ENCODE measurements around the gene IFNGR1. TPM values are rescaled to one million over a fixed set of nuclear protein-coding genes. Genes with fewer than 3 reads are reported as not detected.
"Not testable (repeated sequence)": the region's sequence is repeated elsewhere in the genome, so short reads cannot be mapped to it uniquely, and the experiment has no call there.

IFNGR1 gene
- total RNA-seq, 2 donors from 2014 or later: 128 to 158 TPM

- intact Hi-C loops (cut with DNase I): loop anchor here in 1 of 2 donors (5.0 kb wide), 1 partner anchor 95 kb away; no protein-coding TSS in a partner anchor
These were observed 2.2 kb downstream of the IFNGR1 start for GRCh38 chr6:137216875-137217553.

GRCh38 chr6:137216106-137216505, 3.1 kb downstream of the IFNGR1 start:
- intact Hi-C loops (cut with DNase I): loop anchor here in 1 of 2 donors (5.0 kb wide), 1 partner anchor 96 kb away; no protein-coding TSS in a partner anchor
- no peak for DNase-seq
- ATAC-seq: no peak

More at GRCh38 chr6:137216875-137217553, 2.2 kb downstream of the IFNGR1 start:
- DNase-seq (no peak), ATAC-seq (no peak)

GRCh38 chr6:137215630-137216029, 3.6 kb downstream of the IFNGR1 start:
- DNase-seq, ATAC-seq: not testable (repeated sequence)
- intact Hi-C loops (cut with DNase I): loop anchor here in 1 of 2 donors (5.0 kb wide), 1 partner anchor 97 kb away; no protein-coding TSS in a partner anchor

- no peak for ATAC-seq
- intact Hi-C loops (cut with DNase I): loop anchor here in 1 of 2 donors (5.0 kb wide), 1 partner anchor 97 kb away; no protein-coding TSS in a partner anchor
- no peak for DNase-seq
These were observed 4.3 kb downstream of the IFNGR1 start for GRCh38 chr6:137214931-137215330.

DNA sequence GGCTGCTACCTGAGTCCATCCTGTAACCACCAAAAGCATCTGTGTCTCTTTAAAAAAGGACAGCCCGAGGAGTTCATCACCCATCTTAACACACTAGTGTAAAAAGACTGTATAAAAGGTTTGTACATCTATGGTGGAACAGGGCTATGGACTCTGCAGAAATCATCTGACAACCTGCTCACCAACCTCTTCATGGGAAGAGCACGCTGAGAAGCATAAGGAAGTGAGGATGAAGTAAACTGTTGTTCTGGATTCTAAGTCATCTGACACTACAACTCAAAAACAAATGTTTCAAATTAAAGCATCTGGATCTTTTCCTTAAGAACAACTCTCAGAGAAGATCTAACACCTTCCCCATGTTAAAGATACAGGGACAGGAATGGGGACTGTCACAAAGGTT, 5.4 kb downstream of the IFNGR1 start:
- intact Hi-C loops (cut with DNase I): no loop called here
- ATAC-seq: no peak
- DNase-seq: no peak

- intact Hi-C loops (cut with DNase I): no loop called here
- DNase-seq (no peak), ATAC-seq (peak in 1 of 2 donors; percentile 8)
These were observed 5.8 kb downstream of the IFNGR1 start for GRCh38 chr6:137213331-137213740.

- intact Hi-C loops (cut with DNase I): no loop called here
- DNase-seq: no peak
- ATAC-seq: no peak
These were observed 7.3 kb downstream of the IFNGR1 start for GRCh38 chr6:137211910-137212309.

- intact Hi-C loops (cut with DNase I): no loop called here
- no peak for DNase-seq
- peak; percentile 66 to 78 for ATAC-seq
These were observed 8.3 kb downstream of the IFNGR1 start for GRCh38 chr6:137210903-137211302.

DNA sequence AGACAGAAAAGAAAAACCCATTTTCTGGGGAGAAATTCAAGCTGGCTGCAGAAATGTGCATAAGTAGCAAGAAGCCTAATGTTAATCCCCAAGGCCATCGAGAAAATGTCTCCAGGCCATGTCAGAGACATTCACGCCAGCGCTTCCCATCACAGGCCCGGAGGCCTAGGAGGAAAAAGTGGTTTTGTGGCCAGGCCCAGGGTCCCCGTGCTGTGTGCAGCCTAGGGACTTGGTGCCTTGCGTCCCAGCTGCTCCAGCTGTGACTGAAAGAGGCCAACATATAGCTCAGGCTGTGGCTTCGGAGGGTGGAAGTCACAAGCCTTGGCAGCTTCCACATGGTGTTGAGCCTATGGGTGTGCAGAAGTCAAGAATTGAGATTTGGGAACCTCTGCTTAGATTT, 10.9 kb downstream of the IFNGR1 start:
- intact Hi-C loops (cut with DNase I): no loop called here
- ATAC-seq (no peak), DNase-seq (no peak)

DNA sequence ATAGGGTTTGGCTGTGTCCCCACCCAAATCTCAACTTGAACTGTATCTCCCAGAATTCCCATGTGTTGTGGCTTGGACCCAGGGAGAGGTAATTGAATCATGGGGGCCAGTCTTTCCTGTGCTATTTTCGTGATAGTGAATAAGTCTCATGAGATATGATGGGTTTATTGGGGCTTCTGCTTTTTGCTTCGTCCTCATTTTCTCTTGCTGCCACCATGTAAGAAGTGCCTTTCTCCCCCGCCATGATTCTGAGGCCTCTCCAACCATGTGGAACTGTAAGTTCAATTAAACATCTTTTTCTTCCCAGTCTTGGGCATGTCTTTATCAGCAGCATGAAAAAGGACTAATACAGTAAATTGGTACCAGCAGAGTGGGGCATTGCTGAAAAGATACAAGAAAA, 11.7 kb downstream of the IFNGR1 start:
- ATAC-seq; intact Hi-C loops (cut with DNase I); DNase-seq: not testable (repeated sequence)

GRCh38 chr6:137206577-137206976, 12.6 kb downstream of the IFNGR1 start:
- ATAC-seq: no peak
- intact Hi-C loops (cut with DNase I): no loop called here

DNA sequence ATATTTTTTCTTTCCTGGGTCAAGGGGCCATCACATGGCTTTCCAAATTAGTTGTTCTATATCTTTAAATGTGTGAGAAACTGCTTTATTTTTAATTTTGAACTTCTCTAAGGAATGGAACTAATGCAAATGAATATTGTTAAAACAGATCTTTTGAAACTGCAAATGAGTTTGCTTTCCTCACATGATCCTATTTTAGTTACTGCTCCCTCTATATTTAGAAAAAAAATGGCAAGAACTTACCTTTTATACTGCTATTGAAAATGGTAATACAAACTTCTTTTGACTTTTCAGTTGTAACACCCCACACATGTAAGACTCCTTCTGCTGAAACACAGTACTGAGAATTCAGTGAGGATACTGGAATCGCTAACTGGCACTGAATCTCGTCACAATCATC, 15.9 kb downstream of the IFNGR1 start:
- intact Hi-C loops (cut with DNase I): loop anchor here in 1 of 2 donors (5.0 kb wide), 1 partner anchor 106 kb away; no protein-coding TSS in a partner anchor
- ATAC-seq (no peak), DNase-seq (no peak)

More at GRCh38 chr6:137206577-137206976, 12.6 kb downstream of the IFNGR1 start:
- DNase-seq: no peak

DNA sequence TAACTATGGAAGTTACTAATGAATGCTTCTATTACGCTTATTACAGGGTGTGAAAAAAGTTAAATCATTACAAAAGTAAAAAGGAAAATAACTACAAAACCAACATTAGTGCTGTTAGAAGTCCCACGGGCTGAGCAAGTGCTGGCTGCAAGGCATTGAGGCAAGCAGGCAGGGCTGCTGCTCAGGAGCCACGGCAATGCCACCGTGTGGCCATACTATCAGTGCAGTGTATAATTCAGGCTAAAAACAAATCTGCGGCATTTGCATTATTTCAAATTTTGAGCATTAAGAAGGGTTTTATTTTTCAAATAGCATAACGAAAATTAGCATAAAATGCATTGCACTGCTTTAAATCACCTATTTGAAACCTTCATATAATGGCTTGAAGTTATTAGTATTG, 17.1 kb downstream of the IFNGR1 start:
- peak; percentile 70 to 89 for ATAC-seq
- intact Hi-C loops (cut with DNase I): loop anchor here in 1 of 2 donors (5.0 kb wide), 1 partner anchor 105 kb away; no protein-coding TSS in a partner anchor
- DNase-seq: no peak

DNA sequence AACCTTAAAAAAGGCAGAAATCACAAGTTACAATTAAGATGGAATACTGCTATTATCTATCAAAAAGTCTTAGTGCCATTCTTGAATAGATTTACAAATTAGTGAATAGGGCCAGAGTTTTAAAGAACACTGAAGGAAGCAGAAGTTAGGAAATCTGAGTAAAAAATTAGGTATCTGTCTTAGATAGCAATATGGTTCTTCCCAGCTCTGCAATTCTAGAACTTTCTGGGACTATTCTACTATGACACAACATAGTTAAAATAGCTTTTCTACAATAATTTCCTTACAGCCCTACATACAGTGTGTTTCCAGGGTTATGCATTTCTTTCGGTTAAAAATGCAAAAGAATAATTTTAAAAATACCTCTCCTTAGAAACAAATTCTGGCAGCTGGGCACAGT, 18.2 kb downstream of the IFNGR1 start:
- intact Hi-C loops (cut with DNase I): loop anchor here in 1 of 2 donors (5.0 kb wide), 1 partner anchor 104 kb away; no protein-coding TSS in a partner anchor
- DNase-seq: no peak

GRCh38 chr6:137200288-137200687, 18.9 kb downstream of the IFNGR1 start:
- no peak for DNase-seq
- ATAC-seq: no peak
- intact Hi-C loops (cut with DNase I): loop anchor here in 1 of 2 donors (5.0 kb wide), 1 partner anchor 103 kb away; no protein-coding TSS in a partner anchor

More for the DNA sequence above, 18.2 kb downstream of the IFNGR1 start:
- no peak for ATAC-seq

GRCh38 chr6:137197684-137198645, 21.2 kb downstream of the IFNGR1 start:
- ATAC-seq (no peak), DNase-seq (no peak)
- intact Hi-C loops (cut with DNase I): no loop called here

GRCh38 chr6:137193256-137194070, 25.7 kb downstream of the IFNGR1 start:
- peak; percentile 45 to 65 for ATAC-seq
- intact Hi-C loops (cut with DNase I): no loop called here

DNA sequence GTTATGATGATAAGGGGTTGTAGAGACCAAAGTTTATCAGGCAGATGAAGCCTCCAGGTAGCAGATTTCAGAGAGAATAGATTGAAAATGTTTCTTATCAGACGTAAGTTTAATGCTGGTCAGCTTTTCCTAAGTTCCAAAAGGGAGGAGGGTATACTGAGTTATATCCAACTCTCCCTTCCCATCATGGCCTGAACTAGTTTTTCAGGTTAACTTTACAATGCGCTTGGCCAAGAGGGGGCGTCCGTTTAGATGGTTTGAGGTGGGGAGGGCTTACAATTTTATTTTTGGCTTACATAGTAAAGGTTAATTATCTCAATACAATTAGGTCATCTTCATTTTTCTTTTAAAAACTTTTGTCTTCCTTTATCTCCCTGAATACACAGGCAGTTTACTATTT, 26.4 kb downstream of the IFNGR1 start:
- no peak for ATAC-seq
- intact Hi-C loops (cut with DNase I): no loop called here
- DNase-seq: no peak

More at GRCh38 chr6:137193256-137194070, 25.7 kb downstream of the IFNGR1 start:
- no peak for DNase-seq

All from left cardiac atrium (tissue), 4 donors.